ENCODE data around the gene WWC2.
"Not testable (repeated sequence)": the region's sequence is repeated elsewhere in the genome, so short reads cannot be mapped to it uniquely, and the experiment has no call there.

Gene WWC2

DNA sequence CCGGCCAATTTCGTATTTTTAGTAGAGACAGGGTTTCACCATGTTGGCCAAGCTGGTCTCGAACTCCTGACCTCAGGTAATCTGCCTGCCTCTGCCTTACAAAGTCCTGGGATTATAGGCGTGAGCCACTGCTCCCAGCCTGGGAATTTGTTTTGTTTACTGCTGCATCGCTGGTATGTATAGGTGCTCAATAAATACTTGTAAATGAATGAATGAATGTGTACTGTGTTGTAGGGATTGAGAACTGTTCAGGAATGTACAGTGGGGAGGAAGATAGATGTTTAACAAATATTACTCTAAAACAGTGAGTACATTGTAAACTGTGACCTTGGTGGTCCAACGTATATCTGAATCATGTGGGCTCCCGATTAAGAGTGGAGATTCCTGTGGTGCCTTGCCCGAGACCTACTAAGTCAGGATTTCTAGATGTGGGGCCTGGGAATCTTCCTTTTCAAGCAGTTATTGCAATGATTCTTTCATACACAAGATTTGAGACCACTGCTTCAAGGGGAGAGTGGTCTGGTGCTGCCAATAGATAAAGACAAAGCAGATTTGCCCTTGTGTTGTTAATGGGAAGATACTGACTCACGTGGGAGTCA, 41.0 kb downstream of the WWC2 start:
- in situ Hi-C loops (cut with MboI; ENCODE audit: low sequenced_read_pairs), result no loop called here

DNA sequence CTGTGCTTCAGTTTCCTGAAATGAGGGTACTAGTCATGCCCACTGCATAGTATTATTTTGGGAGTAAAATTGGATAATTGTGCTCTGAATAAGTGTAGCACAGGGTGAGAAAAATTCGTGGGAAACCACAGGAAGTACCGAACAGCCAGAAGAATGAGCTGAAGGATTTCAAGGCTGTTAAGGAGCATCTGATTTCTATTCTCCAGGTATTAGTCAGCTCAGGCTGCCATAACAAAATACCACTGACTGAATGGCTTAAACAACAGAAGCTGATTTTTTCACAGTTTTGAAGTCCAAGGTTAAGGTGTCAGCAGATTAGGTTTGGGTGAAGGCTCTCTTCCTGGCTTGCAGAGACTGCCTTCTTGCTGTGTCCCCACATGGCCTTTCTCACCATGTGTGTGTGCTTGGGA, 41.9 kb downstream of the WWC2 start:
- in situ Hi-C loops (cut with MboI; ENCODE audit: low sequenced_read_pairs), result no loop called here

DNA sequence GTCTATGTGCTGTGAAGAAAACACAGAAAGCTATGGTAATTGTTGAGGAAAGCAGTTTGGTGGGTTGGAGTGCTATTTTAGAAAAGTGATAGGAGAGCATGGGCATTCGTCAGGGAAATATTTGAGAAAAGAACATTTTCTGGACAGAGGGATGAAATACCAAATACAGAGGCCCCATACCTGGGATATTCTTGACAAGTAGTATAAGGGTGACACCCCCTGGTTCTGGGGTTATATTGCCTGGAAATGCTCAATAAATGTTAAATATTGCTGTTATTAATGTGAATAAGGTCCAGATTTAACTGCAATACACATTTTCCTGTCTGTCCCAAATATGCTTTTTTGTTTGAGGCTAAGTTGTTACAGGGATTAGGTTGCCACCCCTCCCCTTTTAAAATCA, 42.9 kb downstream of the WWC2 start:
- in situ Hi-C loops (cut with MboI; ENCODE audit: low sequenced_read_pairs), result no loop called here

DNA sequence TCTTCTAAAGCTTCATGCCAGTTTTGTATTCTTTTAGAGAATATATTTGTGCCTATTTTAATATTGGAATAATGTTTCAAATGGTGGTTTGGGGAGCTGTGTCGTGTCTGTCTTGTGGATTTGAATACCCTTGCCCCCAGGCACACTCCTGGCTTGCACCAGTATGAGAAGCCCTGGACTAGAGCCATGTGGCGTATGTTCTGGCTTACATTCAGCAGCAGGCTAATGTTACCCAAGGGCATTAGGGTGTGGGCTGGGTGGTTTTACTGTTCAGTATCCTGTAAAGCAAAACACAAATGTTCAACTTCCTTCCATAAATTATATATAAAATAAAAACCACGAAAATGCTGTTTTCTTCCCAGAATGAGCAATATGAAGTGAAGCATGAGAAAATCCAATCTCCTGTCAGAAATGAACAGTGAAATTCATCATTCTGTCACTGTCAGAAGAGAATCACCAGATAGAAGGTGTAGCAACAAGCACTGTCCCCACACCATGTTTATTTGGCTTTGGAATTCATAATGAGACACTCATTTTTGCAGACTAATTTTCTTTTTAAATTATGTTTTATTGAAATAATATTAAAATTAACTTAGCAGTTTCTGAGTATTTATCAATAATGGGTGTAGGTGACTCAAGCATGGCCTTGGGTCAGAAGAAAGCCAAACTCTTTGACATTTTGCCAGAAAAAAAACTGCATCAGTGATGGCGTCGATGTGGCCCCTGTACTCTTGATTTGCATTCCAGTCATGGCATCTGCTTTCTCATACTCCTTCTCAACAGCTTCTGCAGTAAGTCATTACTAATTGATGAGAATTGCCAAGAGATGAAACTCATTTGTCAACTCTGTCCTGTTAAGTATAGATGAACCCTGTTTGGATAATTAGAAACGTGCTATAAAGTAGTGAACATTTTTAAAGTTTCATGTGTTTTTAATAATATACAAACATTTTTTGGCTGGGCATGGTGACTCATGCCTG, 43.8 kb downstream of the WWC2 start:
- in situ Hi-C loops (cut with MboI; ENCODE audit: low sequenced_read_pairs), result no loop called here

DNA sequence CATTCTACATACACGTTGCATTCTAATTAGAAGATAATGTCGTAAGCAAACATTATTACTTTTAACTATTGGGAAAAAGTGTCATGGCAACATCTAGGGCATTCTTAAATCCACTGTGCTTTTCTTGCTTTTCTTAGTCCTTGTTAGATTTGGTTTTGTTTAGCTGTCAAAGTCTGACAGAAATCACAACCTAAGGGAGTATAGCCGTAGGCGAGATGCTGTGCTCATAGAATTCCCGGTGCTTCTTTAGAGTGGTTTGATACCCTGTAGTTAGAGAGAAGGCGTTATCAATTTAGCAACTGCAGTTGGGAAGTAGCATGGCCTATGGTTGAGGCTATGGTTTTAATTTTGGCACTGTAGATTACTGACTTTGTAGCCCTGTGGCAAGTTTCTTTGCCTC, 45.7 kb downstream of the WWC2 start:
- in situ Hi-C loops (cut with MboI; ENCODE audit: low sequenced_read_pairs), result no loop called here

DNA sequence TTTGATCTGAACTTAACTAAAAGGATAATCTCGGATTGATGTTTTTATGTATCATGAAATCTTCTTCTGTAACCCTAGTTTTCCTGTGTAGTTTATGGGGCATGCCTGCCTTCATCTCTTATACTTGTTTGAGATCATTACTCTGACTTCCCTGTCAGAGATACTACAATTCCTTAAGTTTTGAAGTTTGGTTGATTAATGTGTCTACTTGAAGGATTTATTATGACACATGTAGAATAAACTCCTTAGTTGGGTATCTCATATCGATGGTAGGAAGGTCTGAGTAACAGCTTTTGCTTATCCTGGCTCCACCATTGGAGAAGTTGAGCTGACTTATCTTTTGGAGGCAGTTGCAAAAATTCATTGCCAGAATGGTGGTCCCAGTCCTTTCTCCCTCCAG, 46.7 kb downstream of the WWC2 start:
- in situ Hi-C loops (cut with MboI; ENCODE audit: low sequenced_read_pairs), result no loop called here

DNA sequence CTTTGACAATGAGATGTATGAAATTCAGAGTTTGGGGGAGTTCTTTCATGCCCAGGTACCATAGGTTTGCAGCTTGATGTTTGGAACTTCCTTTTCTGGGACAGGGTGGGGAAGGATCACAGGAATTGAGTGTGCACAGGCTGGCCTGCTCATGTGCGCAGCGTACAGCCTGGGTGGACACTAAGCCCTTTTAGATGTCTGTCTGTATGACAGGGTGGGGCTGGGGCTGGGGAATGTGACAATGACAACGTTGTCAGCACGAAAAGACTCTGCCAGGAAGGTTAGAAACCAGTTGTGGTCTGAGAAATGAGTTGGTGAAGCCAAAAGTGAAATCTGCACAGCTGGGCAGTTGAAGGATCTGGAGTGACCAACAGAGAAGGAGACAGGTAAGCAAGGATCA, 47.4 kb downstream of the WWC2 start:
- in situ Hi-C loops (cut with MboI; ENCODE audit: low sequenced_read_pairs), result no loop called here

DNA sequence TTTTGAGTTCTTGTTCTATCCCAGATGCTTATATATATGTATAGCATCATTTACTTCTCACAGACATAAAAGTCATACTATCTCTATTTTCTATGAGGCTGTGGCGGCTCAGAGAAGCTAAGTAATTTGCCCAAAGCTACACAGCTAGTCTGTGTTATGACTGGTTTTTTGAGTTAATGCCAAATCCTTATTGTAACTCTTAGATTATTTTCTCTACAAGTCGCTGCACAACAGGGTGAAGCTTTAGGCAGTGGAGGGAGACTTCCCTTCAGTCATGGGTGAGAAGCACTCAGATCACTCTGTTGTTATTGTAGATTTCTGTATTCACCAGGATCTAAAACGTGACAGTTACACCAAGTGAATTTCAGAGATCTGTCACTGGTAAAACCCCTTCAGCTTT, 48.1 kb downstream of the WWC2 start:
- in situ Hi-C loops (cut with MboI; ENCODE audit: low sequenced_read_pairs), result no loop called here

DNA sequence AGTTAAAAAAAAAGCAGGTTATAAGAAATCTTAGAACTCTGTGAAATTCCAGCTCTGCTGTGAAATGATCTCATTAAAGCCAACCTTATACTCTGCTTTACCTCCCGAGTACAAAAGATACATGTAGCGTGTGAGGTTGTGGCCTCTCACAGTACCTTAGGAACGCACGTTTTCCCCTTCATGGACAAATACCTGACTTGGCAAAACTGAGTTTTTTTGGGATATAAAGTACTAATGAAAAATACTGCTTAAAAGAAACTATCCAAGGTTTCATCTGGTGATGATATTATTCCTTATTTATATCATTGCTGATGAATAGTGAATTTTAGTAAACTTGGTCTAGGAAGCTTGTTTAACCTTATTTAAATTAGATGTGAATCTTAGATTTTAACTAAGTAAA, 48.9 kb downstream of the WWC2 start:
- in situ Hi-C loops (cut with MboI; ENCODE audit: low sequenced_read_pairs), result no loop called here

DNA sequence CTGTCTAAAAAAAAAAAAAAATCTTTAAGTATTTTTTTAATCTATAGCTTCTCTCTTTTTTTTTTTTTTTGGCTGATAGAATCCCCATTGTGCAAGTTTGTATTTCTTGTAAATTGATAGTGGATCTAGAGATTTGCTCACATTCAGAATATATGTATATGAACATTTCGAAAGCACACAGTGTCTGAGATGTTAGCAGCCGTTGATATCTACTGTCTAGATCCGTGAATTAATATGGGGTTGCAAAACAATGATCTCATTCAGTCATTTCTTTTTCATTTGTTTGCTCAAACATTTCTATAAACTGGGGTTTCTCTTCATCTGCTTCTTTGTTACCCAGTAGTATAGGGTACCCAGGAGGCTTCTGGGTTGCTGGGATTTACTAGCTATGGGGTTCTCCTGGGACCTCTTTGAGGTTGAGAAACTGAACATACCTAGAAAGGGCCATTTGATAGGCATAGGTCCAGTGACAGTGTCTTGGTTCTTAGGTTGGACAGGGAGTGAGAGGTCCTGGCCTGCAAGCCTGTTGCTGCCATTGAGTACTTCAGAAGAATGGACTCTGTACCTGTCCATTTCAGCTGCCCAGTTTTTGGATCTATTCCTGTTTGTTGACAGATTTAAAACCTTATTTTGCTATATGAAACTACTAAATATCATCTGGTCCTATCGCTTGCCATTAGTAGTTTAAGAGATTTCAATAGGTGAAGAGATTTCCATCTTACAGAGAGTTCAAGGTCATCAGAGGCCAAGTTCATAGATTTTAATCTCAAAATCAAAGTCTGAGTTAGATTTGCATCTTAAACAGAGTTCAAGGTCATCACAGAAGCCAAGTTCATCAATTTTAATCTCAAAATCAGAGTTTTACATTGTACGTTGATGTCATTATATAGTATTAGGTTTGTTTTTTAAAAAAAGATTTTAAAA, 50.8 kb downstream of the WWC2 start:
- in situ Hi-C loops (cut with MboI; ENCODE audit: low sequenced_read_pairs), result no loop called here

DNA sequence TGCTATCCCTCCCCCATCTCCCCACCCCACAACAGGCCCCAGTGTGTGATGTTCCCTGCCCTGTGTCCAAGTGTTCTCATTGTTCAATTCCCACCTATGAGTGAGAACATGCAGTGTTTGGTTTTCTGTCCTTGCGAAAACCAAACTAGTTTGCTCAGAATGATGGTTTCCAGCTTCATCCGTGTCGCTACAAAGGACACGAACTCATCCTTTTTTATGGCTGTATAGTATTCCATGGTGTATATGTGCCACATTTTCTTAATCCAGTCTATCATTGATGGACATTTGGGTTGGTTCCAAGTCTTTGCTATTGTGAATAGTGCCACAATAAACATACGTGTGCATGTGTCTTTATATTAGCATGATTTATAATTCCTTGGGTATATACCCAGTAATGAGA, 51.6 kb downstream of the WWC2 start:
- in situ Hi-C loops (cut with MboI; ENCODE audit: low sequenced_read_pairs), result not testable (repeated sequence)

DNA sequence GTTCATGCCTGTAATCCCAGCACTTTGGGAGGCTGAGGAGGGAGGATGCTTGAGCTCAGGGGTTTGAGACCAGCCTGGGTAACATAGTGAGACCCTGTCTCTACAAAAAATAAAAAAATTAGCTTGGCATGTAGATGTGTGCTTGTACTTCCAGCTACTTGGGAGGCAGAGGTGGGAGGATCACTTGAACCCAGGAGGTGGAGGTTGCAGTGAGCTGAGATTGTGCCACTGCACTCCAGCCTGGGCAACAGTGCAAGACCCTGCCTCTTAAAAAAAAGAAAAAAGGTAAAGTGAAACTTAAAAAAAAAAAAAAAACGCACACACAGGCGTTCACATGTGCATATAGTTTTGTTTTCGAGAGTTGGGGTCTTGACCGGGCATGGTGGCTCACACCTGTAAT, 53.2 kb downstream of the WWC2 start:
- in situ Hi-C loops (cut with MboI; ENCODE audit: low sequenced_read_pairs), result not testable (repeated sequence)

DNA sequence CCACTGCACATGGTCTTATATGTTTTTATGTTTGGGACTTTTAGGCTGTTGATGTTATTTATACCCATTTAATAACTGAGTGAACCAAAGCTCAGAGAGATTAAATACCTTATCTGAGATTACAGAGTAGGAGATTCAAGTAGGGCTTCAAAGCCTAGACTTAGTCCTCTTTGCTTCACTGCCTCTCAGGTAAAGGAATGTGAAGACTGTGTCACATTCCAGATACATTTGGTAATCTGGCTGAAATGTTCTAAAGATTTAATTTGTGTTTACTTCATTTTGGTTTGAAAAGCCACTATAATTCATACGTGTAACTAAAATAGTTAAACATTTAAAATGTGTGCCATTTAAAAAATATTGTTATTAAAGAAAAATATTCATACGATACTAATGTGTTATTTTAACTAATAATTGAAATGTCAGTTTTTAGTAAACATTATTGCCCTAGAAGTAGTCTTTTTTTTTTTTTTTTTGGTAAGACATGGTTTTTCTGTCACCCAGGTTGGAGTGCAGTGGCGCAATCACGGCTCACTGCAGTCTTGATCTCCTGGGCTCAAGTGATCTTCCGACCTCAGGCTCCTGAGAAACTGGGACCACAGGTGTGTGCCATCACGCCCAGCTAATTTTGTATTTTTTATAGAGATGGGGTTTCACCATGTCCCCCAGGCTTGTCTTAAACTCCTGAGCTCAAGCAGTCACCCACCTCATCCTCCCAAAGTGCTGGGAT, 54.3 kb downstream of the WWC2 start:
- in situ Hi-C loops (cut with MboI; ENCODE audit: low sequenced_read_pairs), result no loop called here

DNA sequence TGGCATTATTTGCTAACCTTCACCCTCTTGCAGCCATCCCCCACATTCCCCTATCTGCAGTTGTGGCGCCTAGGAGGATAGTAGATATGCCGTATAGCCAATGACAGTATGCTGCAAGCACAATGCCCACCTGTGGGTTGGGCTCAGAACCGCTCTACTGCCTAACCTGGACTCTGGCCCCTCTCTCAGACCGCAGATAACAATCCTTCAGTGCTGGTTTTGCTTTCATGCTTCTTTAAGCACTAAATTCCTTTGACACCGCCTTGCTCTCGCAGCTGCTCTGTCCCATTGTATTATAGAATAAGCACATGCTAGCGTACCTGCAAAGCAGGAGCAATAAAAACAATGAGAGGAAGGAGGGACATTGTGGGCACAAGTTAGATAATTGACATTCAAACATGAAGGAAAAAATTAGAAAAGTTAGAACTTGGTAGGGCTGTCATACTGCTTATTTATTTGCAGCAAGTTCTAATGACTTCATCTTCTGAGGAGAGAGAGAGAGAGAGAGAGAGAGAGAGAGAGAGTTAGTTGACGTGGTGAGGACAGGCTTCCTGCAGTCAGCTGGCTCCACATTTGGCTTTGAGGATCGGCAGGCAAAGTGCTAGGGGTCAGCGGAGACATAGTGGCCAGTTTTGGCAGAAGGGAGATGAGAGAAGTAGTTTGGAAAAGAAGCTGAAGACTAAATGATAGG, 55.8 kb downstream of the WWC2 start:
- in situ Hi-C loops (cut with MboI; ENCODE audit: low sequenced_read_pairs), result no loop called here

DNA sequence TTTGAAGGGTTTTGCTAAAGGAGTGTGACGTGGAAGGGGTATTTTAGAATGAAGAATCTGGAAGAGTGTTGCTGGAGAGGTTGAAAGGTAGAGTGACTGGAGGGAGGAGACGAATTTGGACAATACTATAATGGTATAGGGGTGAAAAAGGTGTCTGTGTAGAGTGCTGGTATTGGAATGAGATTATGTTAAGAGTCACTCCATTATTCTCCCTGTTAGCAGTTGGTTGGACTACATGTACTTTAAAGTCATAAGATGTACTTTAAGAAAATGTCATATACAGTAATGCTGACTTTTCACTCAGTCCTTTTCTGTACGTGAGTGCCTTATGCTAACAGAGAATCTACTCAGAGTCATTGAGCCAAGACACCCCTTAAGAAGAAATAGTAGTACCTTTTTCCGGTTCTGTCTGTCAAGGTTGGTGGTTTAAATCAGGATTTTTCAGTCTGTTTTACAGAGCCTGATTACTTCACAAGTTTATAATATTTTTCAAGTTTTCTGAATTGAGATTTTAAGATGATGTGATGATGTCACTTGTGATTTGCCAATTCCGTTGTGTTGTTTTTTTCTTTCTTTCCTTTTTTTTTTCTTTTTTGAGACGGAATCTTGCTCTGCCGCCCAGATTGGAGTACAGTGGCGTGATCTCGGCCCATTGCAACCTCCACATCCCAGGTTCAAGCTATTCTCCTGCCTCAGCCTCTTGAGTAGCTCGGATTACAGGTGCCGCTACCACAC, 56.6 kb downstream of the WWC2 start:
- in situ Hi-C loops (cut with MboI; ENCODE audit: low sequenced_read_pairs), result no loop called here

DNA sequence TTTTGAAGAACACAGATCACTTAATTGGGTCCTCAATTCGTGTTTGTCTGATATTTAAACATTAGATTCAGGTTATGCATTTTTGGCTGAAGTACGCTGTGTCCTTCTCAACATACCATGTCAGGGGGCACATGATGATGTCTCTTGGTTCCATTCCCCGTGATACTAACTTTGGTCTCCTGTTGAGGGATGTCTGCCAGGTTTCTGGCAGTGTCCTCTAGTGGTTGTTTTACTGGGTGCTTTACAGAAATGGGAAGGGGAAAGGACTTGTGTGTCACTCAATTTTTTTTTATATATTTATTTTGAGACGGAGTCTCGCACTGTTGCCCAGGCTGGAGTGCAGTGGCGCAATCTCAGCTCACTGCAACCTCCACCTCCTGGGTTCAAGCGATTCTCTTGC, 58.2 kb downstream of the WWC2 start:
- in situ Hi-C loops (cut with MboI; ENCODE audit: low sequenced_read_pairs), result no loop called here

DNA sequence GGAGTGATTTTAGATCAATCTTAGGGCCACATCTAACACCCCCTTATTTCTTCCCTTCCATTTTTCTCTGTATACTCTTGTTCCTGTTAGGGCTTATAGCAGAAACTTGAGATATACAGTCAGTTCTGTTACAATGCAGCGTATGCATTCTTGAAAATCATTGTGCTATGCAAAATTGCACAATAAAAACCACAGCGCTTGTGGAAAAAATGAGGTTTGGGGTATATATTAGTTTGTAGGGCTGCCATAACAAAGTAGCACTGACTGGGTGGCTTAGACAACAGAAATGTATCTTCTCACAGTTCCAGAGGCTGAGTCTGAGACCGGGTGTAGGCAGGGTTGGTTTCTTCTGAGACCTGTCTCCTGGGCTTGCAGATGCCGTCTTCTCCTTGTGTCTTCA, 59.0 kb downstream of the WWC2 start:
- in situ Hi-C loops (cut with MboI; ENCODE audit: low sequenced_read_pairs), result no loop called here

DNA sequence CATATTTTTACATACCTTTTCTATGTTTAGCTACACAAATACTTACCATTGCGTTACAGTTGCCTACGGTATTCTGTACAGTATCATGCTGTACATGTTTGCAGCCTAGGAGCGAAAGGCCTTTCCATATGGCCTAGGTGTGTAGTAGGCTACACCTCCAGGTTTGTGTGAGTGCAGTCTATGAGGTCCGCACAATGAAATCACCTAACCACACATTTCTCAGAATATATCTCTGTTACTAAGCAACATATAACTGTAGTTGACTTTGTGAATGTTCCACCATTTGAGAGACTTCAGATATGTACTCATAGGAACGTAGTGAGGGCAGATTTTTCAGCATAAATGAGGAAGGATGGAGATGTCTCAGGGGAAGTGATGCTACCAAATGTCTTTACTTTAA, 62.6 kb downstream of the WWC2 start:
- in situ Hi-C loops (cut with MboI; ENCODE audit: low sequenced_read_pairs), result no loop called here

DNA sequence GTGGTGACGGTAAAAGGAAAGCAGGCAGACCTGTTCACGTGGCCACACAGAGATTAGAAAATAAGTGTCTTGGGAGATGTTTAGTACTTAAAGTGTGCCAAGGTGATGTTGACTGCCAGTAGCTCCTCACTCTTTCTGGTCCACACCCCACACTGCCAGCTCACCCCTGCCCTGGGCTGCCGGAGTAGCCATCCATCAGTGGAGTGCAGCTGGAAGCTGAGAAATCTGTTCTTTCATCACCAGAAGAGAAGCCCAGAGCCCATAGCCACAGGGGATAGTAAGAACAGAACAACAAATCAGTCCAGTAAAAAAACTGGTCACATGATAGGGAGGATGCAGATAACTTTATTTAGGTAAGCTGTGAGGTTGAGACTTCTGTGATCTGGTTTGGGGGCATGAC, 64.1 kb downstream of the WWC2 start:
- in situ Hi-C loops (cut with MboI; ENCODE audit: low sequenced_read_pairs), result no loop called here

DNA sequence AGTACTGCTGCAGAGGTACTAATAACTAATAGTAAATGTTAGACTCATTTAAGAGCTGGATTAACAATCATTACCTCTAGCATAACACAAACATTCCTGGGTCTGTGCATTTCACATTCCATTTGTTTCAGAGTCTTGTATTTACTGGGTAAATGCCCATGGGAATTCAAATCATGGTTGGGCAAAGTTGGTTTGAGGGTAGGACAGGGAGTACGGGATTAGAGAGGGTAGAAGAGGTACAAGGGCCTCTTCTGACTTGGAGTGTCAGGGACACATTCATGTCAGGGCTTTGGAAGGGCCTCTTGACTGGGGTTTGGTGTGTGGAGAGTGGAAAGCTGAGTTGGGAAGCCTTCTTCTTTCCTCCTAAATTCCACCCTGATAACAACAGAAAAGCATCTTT, 65.9 kb downstream of the WWC2 start:
- in situ Hi-C loops (cut with MboI; ENCODE audit: low sequenced_read_pairs), result no loop called here
